Measurements from ENCODE around the gene RUFY1.
"Not testable (repeated sequence)": the region's sequence is repeated elsewhere in the genome, so short reads cannot be mapped to it uniquely, and the experiment has no call there.

Gene RUFY1, protein sequence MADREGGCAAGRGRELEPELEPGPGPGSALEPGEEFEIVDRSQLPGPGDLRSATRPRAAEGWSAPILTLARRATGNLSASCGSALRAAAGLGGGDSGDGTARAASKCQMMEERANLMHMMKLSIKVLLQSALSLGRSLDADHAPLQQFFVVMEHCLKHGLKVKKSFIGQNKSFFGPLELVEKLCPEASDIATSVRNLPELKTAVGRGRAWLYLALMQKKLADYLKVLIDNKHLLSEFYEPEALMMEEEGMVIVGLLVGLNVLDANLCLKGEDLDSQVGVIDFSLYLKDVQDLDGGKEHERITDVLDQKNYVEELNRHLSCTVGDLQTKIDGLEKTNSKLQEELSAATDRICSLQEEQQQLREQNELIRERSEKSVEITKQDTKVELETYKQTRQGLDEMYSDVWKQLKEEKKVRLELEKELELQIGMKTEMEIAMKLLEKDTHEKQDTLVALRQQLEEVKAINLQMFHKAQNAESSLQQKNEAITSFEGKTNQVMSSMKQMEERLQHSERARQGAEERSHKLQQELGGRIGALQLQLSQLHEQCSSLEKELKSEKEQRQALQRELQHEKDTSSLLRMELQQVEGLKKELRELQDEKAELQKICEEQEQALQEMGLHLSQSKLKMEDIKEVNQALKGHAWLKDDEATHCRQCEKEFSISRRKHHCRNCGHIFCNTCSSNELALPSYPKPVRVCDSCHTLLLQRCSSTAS

GRCh38 chr5:179550511-179551342 is at the start of gene RUFY1:
Gene RUFY1, plus strand, starts transcription at chr5:179550554. Its CDS starts 16 bp downstream, at chr5:179550570.
- TF ChIP-seq, protein P1, sequence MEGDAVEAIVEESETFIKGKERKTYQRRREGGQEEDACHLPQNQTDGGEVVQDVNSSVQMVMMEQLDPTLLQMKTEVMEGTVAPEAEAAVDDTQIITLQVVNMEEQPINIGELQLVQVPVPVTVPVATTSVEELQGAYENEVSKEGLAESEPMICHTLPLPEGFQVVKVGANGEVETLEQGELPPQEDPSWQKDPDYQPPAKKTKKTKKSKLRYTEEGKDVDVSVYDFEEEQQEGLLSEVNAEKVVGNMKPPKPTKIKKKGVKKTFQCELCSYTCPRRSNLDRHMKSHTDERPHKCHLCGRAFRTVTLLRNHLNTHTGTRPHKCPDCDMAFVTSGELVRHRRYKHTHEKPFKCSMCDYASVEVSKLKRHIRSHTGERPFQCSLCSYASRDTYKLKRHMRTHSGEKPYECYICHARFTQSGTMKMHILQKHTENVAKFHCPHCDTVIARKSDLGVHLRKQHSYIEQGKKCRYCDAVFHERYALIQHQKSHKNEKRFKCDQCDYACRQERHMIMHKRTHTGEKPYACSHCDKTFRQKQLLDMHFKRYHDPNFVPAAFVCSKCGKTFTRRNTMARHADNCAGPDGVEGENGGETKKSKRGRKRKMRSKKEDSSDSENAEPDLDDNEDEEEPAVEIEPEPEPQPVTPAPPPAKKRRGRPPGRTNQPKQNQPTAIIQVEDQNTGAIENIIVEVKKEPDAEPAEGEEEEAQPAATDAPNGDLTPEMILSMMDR (IDR thresholded peaks at IDR 0.05; ENCODE audit: low read depth, low read length), result no peak
- peak within 1 kb of the TSS; percentile 81 for H3K4me3 ChIP-seq (ENCODE audit: low read depth, low read length)

GRCh38 chr5:179501997-179502396 is 48.4 kb upstream of the RUFY1 start:
- H3K4me3 ChIP-seq (ENCODE audit: low read depth, low read length), result not testable (repeated sequence)

DNA sequence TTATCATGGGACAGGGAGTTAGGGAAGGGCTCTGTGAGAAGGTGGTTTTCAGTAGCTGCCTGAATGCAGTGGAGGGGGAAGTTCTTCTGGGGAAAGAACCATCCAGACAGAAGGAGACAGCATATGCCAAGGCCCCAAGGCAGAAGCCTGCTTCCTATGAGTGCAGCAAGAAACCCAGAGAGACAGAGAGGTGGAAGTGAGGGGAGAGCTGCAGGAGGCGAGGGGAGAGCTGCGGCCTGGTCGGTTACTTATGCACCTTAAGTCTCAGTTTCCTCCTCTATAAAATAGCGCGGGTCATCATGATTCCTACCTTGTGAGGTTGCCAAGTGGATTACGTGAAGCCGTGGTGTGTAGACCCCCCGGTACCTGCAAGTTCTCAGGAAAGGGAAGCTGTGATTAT is 47.9 kb upstream of the RUFY1 start:
- H3K4me3 ChIP-seq (ENCODE audit: low read depth, low read length), result not testable (repeated sequence)

GRCh38 chr5:179504191-179504590 is 46.2 kb upstream of the RUFY1 start:
- no peak overlapping the region for H3K4me3 ChIP-seq (ENCODE audit: low read depth, low read length)
- TF ChIP-seq, protein P1 (IDR thresholded peaks at IDR 0.05; ENCODE audit: low read depth, low read length), result no peak

- H3K4me3 ChIP-seq (ENCODE audit: low read depth, low read length), result no peak overlapping the region
- TF ChIP-seq, protein P1 (IDR thresholded peaks at IDR 0.05; ENCODE audit: low read depth, low read length), result no peak
These were observed 45.6 kb upstream of the RUFY1 start for GRCh38 chr5:179504600-179505396.

GRCh38 chr5:179505636-179506261 is 44.6 kb upstream of the RUFY1 start:
- no peak overlapping the region for H3K4me3 ChIP-seq (ENCODE audit: low read depth, low read length)
- TF ChIP-seq, protein P1 (IDR thresholded peaks at IDR 0.05; ENCODE audit: low read depth, low read length), result no peak

- TF ChIP-seq, protein P1 (IDR thresholded peaks at IDR 0.05; ENCODE audit: low read depth, low read length), result no peak
- no peak overlapping the region for H3K4me3 ChIP-seq (ENCODE audit: low read depth, low read length)
These were observed 41.1 kb upstream of the RUFY1 start for GRCh38 chr5:179509239-179509638.

Measured in WI38 (cell line).